Right lobe of liver (tissue), 4 donors: ENCODE results near the gene SPON1.

ENCODE experiments used
- POLR2A ChIP-seq: fragments of 450-650 bp; IDR thresholded peaks from one replicate; pipeline ENCODE4 v1.6.1; 2017; ENCODE audit warnings: antibody characterized with exemption, mild to moderate bottlenecking
- TF ChIP-seq, protein P1 (sequence below), 4 donors: fragments of 200-600 bp in 3 of 4; fragments of 450-650 bp in 1 of 4; IDR thresholded peaks; one replicate each; pipeline versions ENCODE4 v1.5.1 to v1.8.0; 2016 to 2022; ENCODE audit warnings: antibody characterized with exemption in 4 of 4, mild to moderate bottlenecking in 2 of 4
- donor health status: DM: no; HTN: no; CAD: no.
- donor health status: DM: no; HTN: no; CAD: no.
- donor health status: DM: no; HTN: yes; CAD: no.

DNA sequence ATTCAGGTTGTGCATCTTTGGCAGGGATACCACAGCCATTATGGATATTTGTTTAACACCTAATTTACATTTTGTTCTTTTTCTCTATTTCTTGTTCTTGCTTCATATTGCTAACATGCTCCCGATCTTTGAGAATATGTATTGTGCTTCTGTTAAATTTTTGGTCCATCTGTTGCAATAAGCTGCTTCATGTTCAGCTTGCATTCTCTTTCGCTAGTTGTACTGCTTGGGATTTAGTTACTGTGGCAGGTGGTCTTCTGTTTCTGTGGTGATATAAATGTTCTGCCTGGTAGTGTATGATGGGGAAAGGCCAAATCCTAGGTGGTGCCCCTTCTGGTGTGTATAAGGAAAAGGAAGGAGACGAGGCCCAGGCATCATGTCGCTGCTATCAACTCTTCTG is 140.2 kb downstream of the SPON1 start:
- TF ChIP-seq POLR2A, result no peak
- TF ChIP-seq, protein P1, sequence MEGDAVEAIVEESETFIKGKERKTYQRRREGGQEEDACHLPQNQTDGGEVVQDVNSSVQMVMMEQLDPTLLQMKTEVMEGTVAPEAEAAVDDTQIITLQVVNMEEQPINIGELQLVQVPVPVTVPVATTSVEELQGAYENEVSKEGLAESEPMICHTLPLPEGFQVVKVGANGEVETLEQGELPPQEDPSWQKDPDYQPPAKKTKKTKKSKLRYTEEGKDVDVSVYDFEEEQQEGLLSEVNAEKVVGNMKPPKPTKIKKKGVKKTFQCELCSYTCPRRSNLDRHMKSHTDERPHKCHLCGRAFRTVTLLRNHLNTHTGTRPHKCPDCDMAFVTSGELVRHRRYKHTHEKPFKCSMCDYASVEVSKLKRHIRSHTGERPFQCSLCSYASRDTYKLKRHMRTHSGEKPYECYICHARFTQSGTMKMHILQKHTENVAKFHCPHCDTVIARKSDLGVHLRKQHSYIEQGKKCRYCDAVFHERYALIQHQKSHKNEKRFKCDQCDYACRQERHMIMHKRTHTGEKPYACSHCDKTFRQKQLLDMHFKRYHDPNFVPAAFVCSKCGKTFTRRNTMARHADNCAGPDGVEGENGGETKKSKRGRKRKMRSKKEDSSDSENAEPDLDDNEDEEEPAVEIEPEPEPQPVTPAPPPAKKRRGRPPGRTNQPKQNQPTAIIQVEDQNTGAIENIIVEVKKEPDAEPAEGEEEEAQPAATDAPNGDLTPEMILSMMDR (IDR thresholded peaks at IDR 0.05), result no peak
